Natural killer cell (primary cell): ENCODE measurements around the gene SLC25A22. TPM values are rescaled to one million over a fixed set of nuclear protein-coding genes. Genes with fewer than 3 reads are reported as not detected.

ENCODE experiments used
- ATAC-seq, 3 donors: fragments of 150-1000 bp in 2 of 3; fragments of 200-7000 bp in 1 of 3; cut with Tn5 transposase; 1 replicate in 1 of 3; 2 replicates in 2 of 3; pipeline ENCODE4 v1.10.0; 2021; ENCODE audit warnings: mild to moderate bottlenecking in 2 of 3, moderate library complexity in 2 of 3
- DNase-seq, 2 donors: peaks; one replicate each; pipeline versions ENCODE4 v3.0.0 to v3.0.0-alpha.2; 2013 to 2021; ENCODE audit warnings: mixed read lengths in 1 of 2
- H3K27ac ChIP-seq: one replicate; pipeline ENCODE4 v1.5.1; 2013; ENCODE audit warnings: mild to moderate bottlenecking, low read length
- H3K27me3 ChIP-seq: one replicate; pipeline ENCODE4 v1.6.1; 2013; ENCODE audit warnings: low read length; ENCODE audit not compliant: control insufficient read depth, insufficient read depth
- H3K36me3 ChIP-seq: one replicate; pipeline ENCODE4 v1.6.1; 2013; ENCODE audit warnings: low read length; ENCODE audit not compliant: control insufficient read depth, insufficient read depth
- H3K4me1 ChIP-seq: one replicate; pipeline ENCODE4 v1.6.1; 2013; ENCODE audit warnings: low read length; ENCODE audit not compliant: control insufficient read depth, insufficient read depth
- H3K4me3 ChIP-seq: one replicate; pipeline ENCODE4 v1.5.1; 2013; ENCODE audit warnings: low read length
- H3K9me3 ChIP-seq: one replicate; pipeline ENCODE4 v1.6.1; 2013; ENCODE audit warnings: low read length; ENCODE audit not compliant: control insufficient read depth, insufficient read depth
- H3K27ac Mint-ChIP-seq, 2 donors: one replicate each; pipeline ENCODE4 v1.8.0; 2022; ENCODE audit warnings: mild to moderate bottlenecking in 2 of 2, mixed read lengths in 2 of 2, moderate library complexity in 1 of 2
- H3K27me3 Mint-ChIP-seq, 2 donors: one replicate each; pipeline ENCODE4 v1.8.0; 2022; ENCODE audit warnings: low read depth in 2 of 2, mixed read lengths in 2 of 2
- H3K36me3 Mint-ChIP-seq: one replicate; pipeline ENCODE4 v1.8.0; 2022; ENCODE audit warnings: mixed read lengths
- H3K4me1 Mint-ChIP-seq, 2 donors: one replicate each; pipeline ENCODE4 v1.8.0; 2022; ENCODE audit warnings: mixed read lengths in 2 of 2
- H3K4me3 Mint-ChIP-seq: one replicate; pipeline ENCODE4 v1.8.0; 2022; ENCODE audit warnings: mild to moderate bottlenecking, moderate library complexity, mixed read lengths
- H3K9me3 Mint-ChIP-seq, 2 donors: one replicate each; pipeline ENCODE4 v1.8.0; 2022; ENCODE audit warnings: mixed read lengths in 2 of 2
- WGBS: methylation state at CpG from one replicate; pipeline ENCODE4 v1.1.7; 2013; ENCODE audit warnings: missing lambda C conversion rate; ENCODE audit not compliant: insufficient coverage; 5-methylcytosine and 5-hydroxymethylcytosine counted together
- intact Hi-C: fragments of 100-400 bp; cut with micrococcal nuclease; formaldehyde crosslinking; loops from one replicate; pipeline ENCODE4 v1.14.2; 2022
- total RNA-seq, 4 donors: library from RNA; stranded (reverse); fragments of 120-200 nt in 1 of 4; gene quantifications; one replicate each; pipeline versions ENCODE4 v1.2.3 to v1.2.4, GENCODE V29; 2013 to 2022
- TF ChIP-seq, protein P1 (sequence below): fragments of 200-600 bp; IDR thresholded peaks from one replicate; pipeline ENCODE4 v1.8.0; 2022; ENCODE audit warnings: antibody characterized with exemption

Gene SLC25A22
- total RNA-seq, 3 donors from 2014 or later (not counting 1 experiment from before 2014, with no cell fraction given), result 22.8 to 34.6 (median 31.5) TPM

GRCh38 chr11:746289-747157 is 51.6 kb downstream of the SLC25A22 start:
- intact Hi-C loops, result no loop called here
- WGBS, result 26% methylated on average over 46 of the region's 46 CpGs
- peaks cover 22% of the 10 kb centered on the region for H3K4me1 ChIP-seq
- H3K9me3 ChIP-seq, result no peaks in the 10 kb centered on the region
- DNase-seq (peak in 1 of 2 donors; percentile 65), ATAC-seq (peak; percentile 12 to 38 (median 33))
- H3K4me1 Mint-ChIP-seq, result peaks cover 9 to 14% of the 10 kb centered on the region in 2 donors
- TF ChIP-seq, protein P1, sequence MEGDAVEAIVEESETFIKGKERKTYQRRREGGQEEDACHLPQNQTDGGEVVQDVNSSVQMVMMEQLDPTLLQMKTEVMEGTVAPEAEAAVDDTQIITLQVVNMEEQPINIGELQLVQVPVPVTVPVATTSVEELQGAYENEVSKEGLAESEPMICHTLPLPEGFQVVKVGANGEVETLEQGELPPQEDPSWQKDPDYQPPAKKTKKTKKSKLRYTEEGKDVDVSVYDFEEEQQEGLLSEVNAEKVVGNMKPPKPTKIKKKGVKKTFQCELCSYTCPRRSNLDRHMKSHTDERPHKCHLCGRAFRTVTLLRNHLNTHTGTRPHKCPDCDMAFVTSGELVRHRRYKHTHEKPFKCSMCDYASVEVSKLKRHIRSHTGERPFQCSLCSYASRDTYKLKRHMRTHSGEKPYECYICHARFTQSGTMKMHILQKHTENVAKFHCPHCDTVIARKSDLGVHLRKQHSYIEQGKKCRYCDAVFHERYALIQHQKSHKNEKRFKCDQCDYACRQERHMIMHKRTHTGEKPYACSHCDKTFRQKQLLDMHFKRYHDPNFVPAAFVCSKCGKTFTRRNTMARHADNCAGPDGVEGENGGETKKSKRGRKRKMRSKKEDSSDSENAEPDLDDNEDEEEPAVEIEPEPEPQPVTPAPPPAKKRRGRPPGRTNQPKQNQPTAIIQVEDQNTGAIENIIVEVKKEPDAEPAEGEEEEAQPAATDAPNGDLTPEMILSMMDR, result no peak
- peak overlapping the region in 1 of 2 donors; percentile 83 for H3K27ac Mint-ChIP-seq
- no peaks in the 10 kb centered on the region for H3K36me3 Mint-ChIP-seq
- peak overlapping the region; percentile 56 for H3K4me3 ChIP-seq
- no peaks in the 10 kb centered on the region for H3K9me3 Mint-ChIP-seq
- peak overlapping the region; percentile 29 for H3K27ac ChIP-seq
- no peaks in the 10 kb centered on the region for H3K27me3 ChIP-seq
- no peaks in the 10 kb centered on the region for H3K27me3 Mint-ChIP-seq
- H3K4me3 Mint-ChIP-seq, result peak overlapping the region; percentile 93
- no peaks in the 10 kb centered on the region for H3K36me3 ChIP-seq

DNA sequence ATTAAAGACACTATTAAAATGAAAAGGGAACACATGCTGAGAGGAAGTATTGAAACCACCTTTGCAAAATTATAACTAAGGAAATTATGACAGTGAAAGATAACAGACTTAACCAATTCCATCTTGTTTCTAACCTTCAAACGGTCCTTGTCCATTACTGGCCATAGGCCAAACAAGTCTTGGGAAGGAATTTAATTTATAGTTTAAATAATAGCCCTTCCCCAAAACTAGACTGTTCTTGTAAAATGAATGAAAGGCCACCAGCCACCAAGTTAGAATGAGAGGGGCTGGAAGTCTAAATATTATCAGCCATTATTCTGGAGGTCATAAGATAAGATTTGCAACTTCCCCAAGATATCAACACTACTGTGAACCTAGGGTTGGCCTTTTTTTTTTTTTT is 52.7 kb downstream of the SLC25A22 start:
- H3K27ac Mint-ChIP-seq, result no peak overlapping the region
- peaks cover 22% of the 10 kb centered on the region for H3K4me1 ChIP-seq
- ATAC-seq, result no peak

DNA sequence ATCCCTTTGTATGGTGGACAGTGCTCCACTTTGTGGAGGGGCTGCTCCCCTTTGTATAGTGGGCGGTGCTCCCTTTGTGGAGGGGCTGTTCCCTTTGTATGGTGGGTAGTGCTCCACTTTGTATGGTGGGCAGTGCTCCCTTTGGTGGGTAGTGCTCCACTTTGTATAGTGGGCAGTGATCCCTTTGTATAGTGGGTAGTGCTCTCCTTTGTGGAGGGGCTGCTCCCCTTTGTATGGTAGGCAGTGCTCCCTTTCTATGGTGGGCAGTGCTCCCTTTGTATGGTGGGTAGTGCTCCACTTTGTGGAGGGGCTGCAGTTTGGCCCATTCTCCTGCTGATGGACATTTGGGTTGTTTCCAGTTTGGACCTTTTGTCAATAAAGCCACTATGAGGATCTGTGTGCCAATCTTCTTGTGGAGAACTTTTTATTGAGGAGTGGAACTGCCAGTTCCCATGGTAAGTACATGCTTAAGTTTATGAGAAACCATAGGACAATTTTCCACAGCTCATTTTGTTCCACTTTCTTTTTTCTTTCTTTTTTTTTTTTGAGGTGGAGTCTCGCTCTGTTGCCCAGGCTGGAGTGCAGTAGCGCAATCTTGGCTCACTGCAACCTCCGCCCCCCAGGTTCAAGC is 55.4 kb downstream of the SLC25A22 start:
- TF ChIP-seq, protein P1, result no peak
- Mint-ChIP-seq H3K27ac (no peak overlapping the region), H3K4me1 (peaks cover 3 to 8% of the 10 kb centered on the region in 2 donors), H3K4me3 (no peak overlapping the region), H3K36me3 (no peaks in the 10 kb centered on the region), H3K27me3 (no peaks in the 10 kb centered on the region), H3K9me3 (no peaks in the 10 kb centered on the region)
- no peak overlapping the region for H3K27ac ChIP-seq
- no peak for ATAC-seq
- no peak overlapping the region for H3K4me3 ChIP-seq
- H3K36me3 ChIP-seq, result no peaks in the 10 kb centered on the region
- H3K9me3 ChIP-seq, result no peaks in the 10 kb centered on the region
- 91% methylated on average over 4 of the region's 4 CpGs for WGBS
- peaks cover 11% of the 10 kb centered on the region for H3K4me1 ChIP-seq
- no peaks in the 10 kb centered on the region for H3K27me3 ChIP-seq
- no peak for DNase-seq
- intact Hi-C loops, result no loop called here

More for the DNA sequence above, 52.7 kb downstream of the SLC25A22 start:
- no CpG with 5 or more reads among the region's 1 CpG for WGBS
- no peak for DNase-seq
- no peaks in the 10 kb centered on the region for H3K27me3 ChIP-seq
- H3K27ac ChIP-seq, result no peak overlapping the region
- no peaks in the 10 kb centered on the region for H3K9me3 ChIP-seq
- no peak overlapping the region for H3K4me3 ChIP-seq
- no peaks in the 10 kb centered on the region for H3K27me3 Mint-ChIP-seq
- TF ChIP-seq, protein P1, result no peak
- H3K9me3 Mint-ChIP-seq, result no peaks in the 10 kb centered on the region
- H3K36me3 Mint-ChIP-seq, result no peaks in the 10 kb centered on the region
- H3K4me3 Mint-ChIP-seq, result peak overlapping the region; percentile 28
- peaks cover 9 to 14% of the 10 kb centered on the region in 2 donors for H3K4me1 Mint-ChIP-seq
- intact Hi-C loops, result no loop called here
- no peaks in the 10 kb centered on the region for H3K36me3 ChIP-seq
